PC-3 (cell line): ENCODE results near the gene MCEMP1. TPM values are rescaled to one million over a fixed set of nuclear protein-coding genes. Genes with fewer than 3 reads are reported as not detected.

Experiments
- ATAC-seq: fragments of 200-7000 bp; cut with Tn5 transposase; 2 replicates; pipeline ENCODE4 v1.9.1; 2020; ENCODE audit warnings: mild to moderate bottlenecking, moderate library complexity
- BruUV-seq: library from RNA; stranded (reverse); fragments of 400-500 nt; replicated peaks from 2 replicates; lab custom pipeline; 2021; lab: Mats Ljungman, UMichigan
- CTCF ChIA-PET: fragments of 300-600 bp; sonication (Branson Sonifier 250); formaldehyde crosslinking; loops from one replicate; lab custom pipeline; 2022; ENCODE audit warnings: antibody characterized with exemption; lab: Charles Lee
- POLR2A ChIA-PET: fragments of 300-600 bp; sonication (Branson Sonifier 250); formaldehyde crosslinking; loops from one replicate; lab custom pipeline; 2022; ENCODE audit warnings: antibody characterized with exemption; ENCODE audit not compliant: unreplicated experiment; lab: Charles Lee
- DNase-seq: peaks from one replicate; pipeline ENCODE4 v3.0.0-alpha.2; 2015
- H2AFZ ChIP-seq: fragments of 300-600 bp; sonication (generic); 2 replicates; pipeline ENCODE4 v1.6.0; 2016; ENCODE audit warnings: antibody characterized with exemption, low read length
- H3F3A ChIP-seq: fragments of 300-600 bp; sonication (generic); one replicate; pipeline ENCODE4 v1.6.0; 2017; ENCODE audit warnings: antibody characterized with exemption, low read length, control low read depth, mild to moderate bottlenecking; ENCODE audit not compliant: unreplicated experiment
- H3K27ac ChIP-seq: fragments of 300-600 bp; sonication (generic); 2 replicates; pipeline ENCODE4 v1.5.1; 2016; ENCODE audit warnings: mild to moderate bottlenecking, low read length
- H3K27me3 ChIP-seq: fragments of 300-600 bp; sonication (generic); 2 replicates; pipeline ENCODE4 v1.6.1; 2016; ENCODE audit warnings: low read length, mixed read lengths
- H3K36me3 ChIP-seq: fragments of 300-600 bp; sonication (generic); 2 replicates; pipeline ENCODE4 v1.6.1; 2016; ENCODE audit warnings: low read depth, mixed run types, low read length, mixed read lengths
- H3K4me1 ChIP-seq: fragments of 300-600 bp; sonication (generic); 2 replicates; pipeline ENCODE4 v1.5.1; 2016; ENCODE audit warnings: low read length; ENCODE audit not compliant: insufficient read depth
- H3K4me2 ChIP-seq: fragments of 300-600 bp; sonication (generic); 2 replicates; pipeline ENCODE4 v1.6.0; 2016; ENCODE audit warnings: low read length
- H3K4me3 ChIP-seq: fragments of 300-600 bp; sonication (generic); 2 replicates; pipeline ENCODE4 v1.5.1; 2016; ENCODE audit warnings: mild to moderate bottlenecking, low read length, mixed read lengths
- H3K79me2 ChIP-seq: fragments of 300-600 bp; sonication (generic); 2 replicates; pipeline ENCODE4 v1.6.1; 2017; ENCODE audit warnings: low read length, mixed read lengths
- H3K9ac ChIP-seq: fragments of 300-600 bp; sonication (generic); 2 replicates; pipeline ENCODE4 v1.6.0; 2016; ENCODE audit warnings: mild to moderate bottlenecking, low read length
- H3K9me2 ChIP-seq: fragments of 300-600 bp; sonication (generic); replicated peaks from 2 replicates; pipeline ENCODE4 v1.6.1; 2016; ENCODE audit warnings: mixed run types, low read length, mixed read lengths
- H3K9me3 ChIP-seq: fragments of 300-600 bp; sonication (generic); 2 replicates; pipeline ENCODE4 v1.6.1; 2016; ENCODE audit warnings: low read length, mixed read lengths
- H4K20me1 ChIP-seq: fragments of 300-600 bp; sonication (generic); 2 replicates; pipeline ENCODE4 v1.6.1; 2016; ENCODE audit warnings: low read length, mixed read lengths
- EZH2 ChIP-seq: fragments of 300-600 bp; sonication (generic); IDR thresholded peaks from one replicate; pipeline ENCODE4 v1.6.1; 2017; ENCODE audit warnings: antibody characterized with exemption, mild to moderate bottlenecking, low read length; ENCODE audit not compliant: unreplicated experiment
- EZH2phosphoT487 ChIP-seq: fragments of 300-600 bp; sonication (generic); IDR thresholded peaks from 2 replicates; pipeline ENCODE4 v1.6.1; 2018; ENCODE audit warnings: mild to moderate bottlenecking, antibody characterized with exemption, low read length, borderline replicate concordance
- intact Hi-C: fragments of 100-400 bp; cut with micrococcal nuclease; formaldehyde crosslinking; loops from 2 replicates; pipeline ENCODE4 v1.9.0; 2023
- total RNA-seq: library from RNA; depleted of rRNA; stranded (reverse); fragments of >200 nt; gene quantifications from 2 replicates; pipeline ENCODE4 v1.2.3, GENCODE V29; 2014
- TF ChIP-seq, protein P1 (sequence below): fragments of 300-600 bp; sonication (generic); conservative IDR thresholded peaks from 2 replicates; pipeline ENCODE4 v1.5.1; 2017; ENCODE audit warnings: antibody characterized with exemption, low read depth, mild to moderate bottlenecking, low read length

The MCEMP1 gene
- total RNA-seq, 1 experiment from 2014 or later, result not detected

DNA sequence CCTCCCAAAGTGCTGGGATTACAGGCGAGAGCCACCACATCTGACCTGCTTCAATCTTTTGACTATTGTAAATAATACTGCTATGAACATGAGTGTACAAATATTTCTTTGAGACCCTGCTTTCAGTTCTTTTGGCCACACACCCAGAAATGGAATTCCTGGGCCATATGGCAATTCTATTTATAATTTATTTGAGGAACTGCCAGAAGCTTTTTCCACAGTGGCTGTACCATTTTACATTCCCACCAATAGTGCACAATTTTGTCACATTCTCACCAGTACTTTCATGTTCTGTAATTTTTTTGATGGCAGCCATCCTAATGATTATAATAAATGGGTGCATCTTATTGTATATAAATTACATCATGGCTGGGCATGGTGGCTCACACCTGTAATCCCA lies 38.8 kb downstream of the MCEMP1 start:
- Histone ChIP-seq H3K4me3 (no peak overlapping the region), H3F3A (no peaks in the 10 kb centered on the region), H3K9me3 (no peaks in the 10 kb centered on the region), H3K36me3 (no peaks in the 10 kb centered on the region), H3K9ac (no peak overlapping the region), H3K4me2 (no peak overlapping the region), H2AFZ (no peak overlapping the region), H3K9me2 (no peaks in the 10 kb centered on the region), H3K4me1 (no peaks in the 10 kb centered on the region), H4K20me1 (no peaks in the 10 kb centered on the region), H3K27ac (no peak overlapping the region), H3K79me2 (no peaks in the 10 kb centered on the region), H3K27me3 (peaks cover 7% of the 10 kb centered on the region; the same call in 1 of the 2 replicates)
- intact Hi-C loops, result no loop called here
- DNase-seq (no peak), ATAC-seq (no peak)
- TF ChIP-seq EZH2phosphoT487 (no peak), EZH2 (no peak)
- TF ChIP-seq, protein P1, sequence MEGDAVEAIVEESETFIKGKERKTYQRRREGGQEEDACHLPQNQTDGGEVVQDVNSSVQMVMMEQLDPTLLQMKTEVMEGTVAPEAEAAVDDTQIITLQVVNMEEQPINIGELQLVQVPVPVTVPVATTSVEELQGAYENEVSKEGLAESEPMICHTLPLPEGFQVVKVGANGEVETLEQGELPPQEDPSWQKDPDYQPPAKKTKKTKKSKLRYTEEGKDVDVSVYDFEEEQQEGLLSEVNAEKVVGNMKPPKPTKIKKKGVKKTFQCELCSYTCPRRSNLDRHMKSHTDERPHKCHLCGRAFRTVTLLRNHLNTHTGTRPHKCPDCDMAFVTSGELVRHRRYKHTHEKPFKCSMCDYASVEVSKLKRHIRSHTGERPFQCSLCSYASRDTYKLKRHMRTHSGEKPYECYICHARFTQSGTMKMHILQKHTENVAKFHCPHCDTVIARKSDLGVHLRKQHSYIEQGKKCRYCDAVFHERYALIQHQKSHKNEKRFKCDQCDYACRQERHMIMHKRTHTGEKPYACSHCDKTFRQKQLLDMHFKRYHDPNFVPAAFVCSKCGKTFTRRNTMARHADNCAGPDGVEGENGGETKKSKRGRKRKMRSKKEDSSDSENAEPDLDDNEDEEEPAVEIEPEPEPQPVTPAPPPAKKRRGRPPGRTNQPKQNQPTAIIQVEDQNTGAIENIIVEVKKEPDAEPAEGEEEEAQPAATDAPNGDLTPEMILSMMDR, result no peak
- BruUV-seq, result no TSS peak
- POLR2A ChIA-PET, result no interaction called here
- CTCF ChIA-PET, result no interaction called here

DNA sequence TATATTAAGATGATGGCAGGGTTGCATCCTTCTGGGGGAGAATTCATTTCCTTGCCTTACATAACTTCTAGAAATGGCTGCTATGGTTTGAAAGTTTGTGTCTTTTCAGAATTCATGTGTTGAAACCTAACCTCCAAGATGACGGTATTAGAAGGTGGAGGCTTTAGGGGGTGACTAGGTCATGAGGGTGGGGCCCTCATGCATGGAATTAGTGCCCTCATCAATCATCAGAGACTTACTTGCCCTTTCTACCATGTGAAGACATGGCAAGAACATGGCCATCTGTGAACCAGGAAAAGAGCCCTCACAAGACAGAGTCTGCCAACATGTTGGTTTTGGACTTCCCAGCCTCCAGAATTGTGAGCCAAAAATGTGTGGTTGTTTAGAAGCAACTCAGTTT lies 39.9 kb downstream of the MCEMP1 start:
- intact Hi-C loops, result no loop called here
- Histone ChIP-seq H3K27ac (no peak overlapping the region), H3K4me1 (no peaks in the 10 kb centered on the region), H2AFZ (no peak overlapping the region), H3K9me3 (no peaks in the 10 kb centered on the region), H3K9me2 (no peaks in the 10 kb centered on the region), H3K36me3 (no peaks in the 10 kb centered on the region), H3K9ac (no peak overlapping the region), H3K4me3 (no peak overlapping the region), H3K79me2 (no peaks in the 10 kb centered on the region), H4K20me1 (no peaks in the 10 kb centered on the region), H3K4me2 (no peak overlapping the region), H3K27me3 (peaks cover 7% of the 10 kb centered on the region; the same call in 1 of the 2 replicates), H3F3A (no peaks in the 10 kb centered on the region)
- ChIA-PET POLR2A (no interaction called here), CTCF (no interaction called here)
- no TSS peak for BruUV-seq
- DNase-seq, result no peak
- TF ChIP-seq, protein P1, result no peak
- TF ChIP-seq EZH2 (no peak), EZH2phosphoT487 (no peak)
- no peak for ATAC-seq

DNA sequence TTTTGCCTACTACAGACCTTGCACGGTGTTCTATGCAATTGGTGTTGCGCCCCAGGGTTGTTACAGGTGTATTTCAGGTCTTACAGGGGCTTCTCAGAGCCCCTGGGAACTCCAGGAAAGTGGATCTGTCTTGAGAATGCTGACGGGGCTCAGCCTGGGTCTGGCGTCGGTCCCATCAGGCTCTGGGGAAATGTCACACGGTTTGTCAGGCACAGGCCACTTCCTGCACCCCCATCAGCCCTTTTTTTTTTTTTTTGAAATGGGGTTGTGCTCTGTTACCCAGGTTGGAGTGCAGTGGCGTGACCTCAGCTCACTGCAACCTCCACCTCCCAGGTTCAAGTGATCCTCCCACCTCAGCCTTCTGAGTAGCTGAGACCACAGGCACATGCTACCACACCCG lies 41.8 kb downstream of the MCEMP1 start:
- H2AFZ ChIP-seq, result no peak overlapping the region
- H3K79me2 ChIP-seq, result no peaks in the 10 kb centered on the region
- no peaks in the 10 kb centered on the region for H3K36me3 ChIP-seq
- H3K4me1 ChIP-seq, result no peaks in the 10 kb centered on the region
- ChIA-PET CTCF (no interaction called here), POLR2A (no interaction called here)
- H3K9me3 ChIP-seq, result no peaks in the 10 kb centered on the region
- no peaks in the 10 kb centered on the region for H3F3A ChIP-seq
- no peak overlapping the region for H3K27ac ChIP-seq
- no peaks in the 10 kb centered on the region for H4K20me1 ChIP-seq
- ATAC-seq (no peak), DNase-seq (no peak)
- no peak overlapping the region for H3K4me2 ChIP-seq
- no peak overlapping the region for H3K4me3 ChIP-seq
- intact Hi-C loops, result no loop called here
- peaks cover 13% of the 10 kb centered on the region; the same call in 1 of the 2 replicates for H3K27me3 ChIP-seq
- no TSS peak for BruUV-seq
- no peak overlapping the region for H3K9ac ChIP-seq
- H3K9me2 ChIP-seq, result no peaks in the 10 kb centered on the region
- TF ChIP-seq, protein P1, result no peak
- TF ChIP-seq EZH2phosphoT487, result no peak
- TF ChIP-seq EZH2, result no peak
